Measurements from ENCODE around the gene KCNC2. TPM values are rescaled to one million over a fixed set of nuclear protein-coding genes. Genes with fewer than 3 reads are reported as not detected.
"Not testable (repeated sequence)": the region's sequence is repeated elsewhere in the genome, so short reads cannot be mapped to it uniquely, and the experiment has no call there.

Gene KCNC2
- total RNA-seq, 2 experiments from 2014 or later: not detected

GRCh38 chr12:75192196-75192595 lies 17.4 kb downstream of the KCNC2 start:
- Mint-ChIP-seq H3K36me3 (no peaks in the 10 kb centered on the region), H3K4me1 (no peaks in the 10 kb centered on the region), H3K9me3 (no peaks in the 10 kb centered on the region), H3K27me3 (peaks cover 2% of the 10 kb centered on the region), H3K27ac (no peak overlapping the region), H3K4me3 (no peak overlapping the region)
- ATAC-seq (ENCODE audit: low read depth) (no peak), DNase-seq (no peak)
- POLR2A ChIA-PET: no interaction called here

- no peak overlapping the region for H3K4me3 Mint-ChIP-seq
- POLR2A ChIA-PET: no interaction called here
Measured at GRCh38 chr12:75190846-75191245, 18.8 kb downstream of the KCNC2 start.

GRCh38 chr12:75185881-75186280 lies 23.8 kb downstream of the KCNC2 start:
- H3K4me3 Mint-ChIP-seq; ATAC-seq (ENCODE audit: low read depth); H3K36me3 Mint-ChIP-seq; H3K9me3 Mint-ChIP-seq; DNase-seq; H3K27me3 Mint-ChIP-seq; POLR2A ChIA-PET; H3K27ac Mint-ChIP-seq; H3K4me1 Mint-ChIP-seq: not testable (repeated sequence)

More at GRCh38 chr12:75190846-75191245, 18.8 kb downstream of the KCNC2 start:
- H3K27ac Mint-ChIP-seq: no peak overlapping the region
- no peaks in the 10 kb centered on the region for H3K9me3 Mint-ChIP-seq
- H3K4me1 Mint-ChIP-seq: no peaks in the 10 kb centered on the region
- DNase-seq: no peak
- H3K27me3 Mint-ChIP-seq: peaks cover 6% of the 10 kb centered on the region
- H3K36me3 Mint-ChIP-seq: no peaks in the 10 kb centered on the region
- no peak for ATAC-seq (ENCODE audit: low read depth)

- H3K36me3 Mint-ChIP-seq: no peaks in the 10 kb centered on the region
- DNase-seq: no peak
- POLR2A ChIA-PET: no interaction called here
Measured at GRCh38 chr12:75184516-75184915, 25.1 kb downstream of the KCNC2 start.

GRCh38 chr12:75183967-75184366 lies 25.7 kb downstream of the KCNC2 start:
- POLR2A ChIA-PET: no interaction called here
- H3K4me1 Mint-ChIP-seq: no peaks in the 10 kb centered on the region
- H3K4me3 Mint-ChIP-seq: no peak overlapping the region

More at GRCh38 chr12:75184516-75184915, 25.1 kb downstream of the KCNC2 start:
- Mint-ChIP-seq H3K9me3 (no peaks in the 10 kb centered on the region), H3K27me3 (peaks cover 7% of the 10 kb centered on the region), H3K4me3 (no peak overlapping the region), H3K27ac (no peak overlapping the region), H3K4me1 (no peaks in the 10 kb centered on the region)
- no peak for ATAC-seq (ENCODE audit: low read depth)

GRCh38 chr12:75177997-75178396 lies 31.6 kb downstream of the KCNC2 start:
- Mint-ChIP-seq H3K4me3 (no peak overlapping the region), H3K27me3 (peaks cover 2% of the 10 kb centered on the region), H3K4me1 (no peaks in the 10 kb centered on the region), H3K36me3 (no peaks in the 10 kb centered on the region), H3K27ac (no peak overlapping the region), H3K9me3 (no peaks in the 10 kb centered on the region)
- DNase-seq (no peak), ATAC-seq (ENCODE audit: low read depth) (no peak)
- POLR2A ChIA-PET: no interaction called here

More at GRCh38 chr12:75183967-75184366, 25.7 kb downstream of the KCNC2 start:
- Mint-ChIP-seq H3K27me3 (peaks cover 7% of the 10 kb centered on the region), H3K27ac (no peak overlapping the region), H3K36me3 (no peaks in the 10 kb centered on the region), H3K9me3 (no peaks in the 10 kb centered on the region)
- DNase-seq (no peak), ATAC-seq (ENCODE audit: low read depth) (no peak)

- H3K27me3 Mint-ChIP-seq: no peaks in the 10 kb centered on the region
- DNase-seq: no peak
Measured at GRCh38 chr12:75172611-75173010, 37.0 kb downstream of the KCNC2 start.

GRCh38 chr12:75170640-75171185 lies 38.9 kb downstream of the KCNC2 start:
- H3K27me3 Mint-ChIP-seq: peaks cover 4% of the 10 kb centered on the region
- POLR2A ChIA-PET: no interaction called here
- DNase-seq: no peak
- ATAC-seq (ENCODE audit: low read depth): no peak
- no peaks in the 10 kb centered on the region for H3K4me1 Mint-ChIP-seq
- no peaks in the 10 kb centered on the region for H3K36me3 Mint-ChIP-seq
- H3K27ac Mint-ChIP-seq: no peak overlapping the region
- no peak overlapping the region for H3K4me3 Mint-ChIP-seq
- no peaks in the 10 kb centered on the region for H3K9me3 Mint-ChIP-seq

More at GRCh38 chr12:75172611-75173010, 37.0 kb downstream of the KCNC2 start:
- H3K4me1 Mint-ChIP-seq: no peaks in the 10 kb centered on the region
- H3K4me3 Mint-ChIP-seq: no peak overlapping the region
- POLR2A ChIA-PET: no interaction called here
- H3K9me3 Mint-ChIP-seq: no peaks in the 10 kb centered on the region
- H3K27ac Mint-ChIP-seq: no peak overlapping the region
- no peak for ATAC-seq (ENCODE audit: low read depth)
- no peaks in the 10 kb centered on the region for H3K36me3 Mint-ChIP-seq

GRCh38 chr12:75162845-75163244 lies 46.8 kb downstream of the KCNC2 start:
- POLR2A ChIA-PET: no interaction called here
- Mint-ChIP-seq H3K27me3 (peaks cover 4% of the 10 kb centered on the region), H3K27ac (no peak overlapping the region), H3K4me3 (no peak overlapping the region), H3K4me1 (no peaks in the 10 kb centered on the region), H3K36me3 (no peaks in the 10 kb centered on the region), H3K9me3 (no peaks in the 10 kb centered on the region)
- DNase-seq (no peak), ATAC-seq (ENCODE audit: low read depth) (no peak)

GRCh38 chr12:75161488-75161887 lies 48.2 kb downstream of the KCNC2 start:
- Mint-ChIP-seq H3K27me3 (no peaks in the 10 kb centered on the region), H3K4me1 (no peaks in the 10 kb centered on the region), H3K9me3 (no peaks in the 10 kb centered on the region), H3K27ac (no peak overlapping the region), H3K4me3 (no peak overlapping the region), H3K36me3 (no peaks in the 10 kb centered on the region)
- ATAC-seq (ENCODE audit: low read depth): no peak
- DNase-seq: no peak
- POLR2A ChIA-PET: no interaction called here

GRCh38 chr12:75157385-75157784 lies 52.3 kb downstream of the KCNC2 start:
- H3K4me3 Mint-ChIP-seq: no peak overlapping the region
- H3K27ac Mint-ChIP-seq: no peak overlapping the region
- H3K36me3 Mint-ChIP-seq: no peaks in the 10 kb centered on the region
- ATAC-seq (ENCODE audit: low read depth) (no peak), DNase-seq (no peak)
- H3K4me1 Mint-ChIP-seq: no peaks in the 10 kb centered on the region
- POLR2A ChIA-PET: no interaction called here
- no peaks in the 10 kb centered on the region for H3K27me3 Mint-ChIP-seq
- H3K9me3 Mint-ChIP-seq: no peaks in the 10 kb centered on the region

GRCh38 chr12:75155962-75156361 lies 53.7 kb downstream of the KCNC2 start:
- H3K27ac Mint-ChIP-seq: no peak overlapping the region
- ATAC-seq (ENCODE audit: low read depth): no peak
- POLR2A ChIA-PET: no interaction called here
- no peaks in the 10 kb centered on the region for H3K27me3 Mint-ChIP-seq
- DNase-seq: no peak
- no peaks in the 10 kb centered on the region for H3K4me1 Mint-ChIP-seq
- H3K36me3 Mint-ChIP-seq: no peaks in the 10 kb centered on the region
- no peaks in the 10 kb centered on the region for H3K9me3 Mint-ChIP-seq
- H3K4me3 Mint-ChIP-seq: no peak overlapping the region

- Mint-ChIP-seq H3K4me3 (no peak overlapping the region), H3K9me3 (no peaks in the 10 kb centered on the region), H3K27ac (no peak overlapping the region), H3K4me1 (no peaks in the 10 kb centered on the region), H3K36me3 (no peaks in the 10 kb centered on the region), H3K27me3 (peaks cover 2% of the 10 kb centered on the region)
- POLR2A ChIA-PET: no interaction called here
- no peak for DNase-seq
- ATAC-seq (ENCODE audit: low read depth): no peak
Measured at GRCh38 chr12:75154388-75154787, 55.3 kb downstream of the KCNC2 start.

- no peak for ATAC-seq (ENCODE audit: low read depth)
- Mint-ChIP-seq H3K27ac (no peak overlapping the region), H3K4me3 (no peak overlapping the region), H3K9me3 (no peaks in the 10 kb centered on the region), H3K36me3 (no peaks in the 10 kb centered on the region), H3K4me1 (no peaks in the 10 kb centered on the region), H3K27me3 (peaks cover 4% of the 10 kb centered on the region)
- DNase-seq: no peak
- POLR2A ChIA-PET: no interaction called here
Measured at GRCh38 chr12:75139196-75139595, 70.4 kb downstream of the KCNC2 start.

- Mint-ChIP-seq H3K36me3 (no peaks in the 10 kb centered on the region), H3K4me3 (no peak overlapping the region), H3K9me3 (no peaks in the 10 kb centered on the region), H3K27me3 (peaks cover 4% of the 10 kb centered on the region), H3K4me1 (no peaks in the 10 kb centered on the region), H3K27ac (no peak overlapping the region)
- POLR2A ChIA-PET: no interaction called here
- ATAC-seq (ENCODE audit: low read depth) (no peak), DNase-seq (no peak)
Measured at GRCh38 chr12:75137896-75138295, 71.7 kb downstream of the KCNC2 start.
